ENCODE data around the gene AGBL1.

GRCh38 chr15:86061581-86061980 lies 18.1 kb upstream of the AGBL1 start:
- TF ChIP-seq POLR2A (IDR thresholded peaks at IDR 0.05; ENCODE audit: low read length) = no peak
- TF ChIP-seq GATA1 (IDR thresholded peaks at IDR 0.05; ENCODE audit: low read depth, low read length) = no peak
